GM18951 (cell line): ENCODE data around the gene HS6ST2.

ENCODE experiments used
- POLR2A ChIP-seq: IDR thresholded peaks from 4 replicates; pipeline ENCODE4 v1.6.1; 2011; ENCODE audit warnings: mild to moderate bottlenecking; ENCODE audit not compliant: insufficient read length, insufficient read depth; ENCODE audit errors: extremely low read depth
- in situ Hi-C: fragments of 300-500 bp; cut with MboI; formaldehyde crosslinking; loops from one replicate; pipeline ENCODE4 v1.12.0; 2022; ENCODE audit warnings: low sequenced_read_pairs, mixed read lengths, inconsistent platforms; ENCODE audit not compliant: unreplicated experiment

The HS6ST2 gene

DNA sequence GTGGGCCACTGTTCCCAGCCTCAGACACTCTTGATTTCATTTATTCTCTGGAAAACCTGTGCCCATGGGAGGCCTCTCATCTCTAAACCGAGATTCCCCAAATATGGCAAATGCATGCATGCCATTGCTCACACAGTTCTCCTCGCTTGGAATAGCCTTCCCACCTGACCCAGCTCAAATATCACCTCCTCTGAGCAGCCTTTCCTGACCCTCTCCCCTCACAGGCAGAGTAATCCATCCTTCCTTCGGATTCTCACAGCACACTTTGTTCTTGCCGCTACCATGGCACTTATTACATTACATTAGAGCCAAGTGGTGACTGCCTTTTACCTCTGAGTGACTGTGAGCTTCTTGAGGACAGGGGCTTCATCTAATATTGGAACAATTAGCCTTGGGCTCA, 209.5 kb downstream of the HS6ST2 start:
- TF ChIP-seq POLR2A: no peak
- in situ Hi-C loops: no loop called here

DNA sequence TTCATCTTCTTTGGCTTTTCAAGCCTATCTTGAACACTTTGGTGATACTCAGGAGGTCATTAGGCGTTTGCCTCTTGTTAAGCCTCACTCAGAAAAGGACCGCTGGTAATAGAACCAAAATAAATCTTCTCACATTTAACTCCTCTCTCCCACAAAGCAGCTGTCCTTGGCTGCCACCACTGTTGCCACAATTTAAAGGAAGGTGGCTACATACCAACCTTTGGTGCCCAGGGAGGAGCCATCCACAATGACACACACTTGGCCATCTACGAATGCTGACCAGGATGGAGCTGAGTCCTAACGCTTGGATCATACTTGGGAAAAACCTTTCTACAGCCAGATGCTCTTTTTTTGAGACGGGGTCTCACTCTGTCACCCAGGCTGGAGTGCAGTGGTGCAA, 210.2 kb downstream of the HS6ST2 start:
- no peak for TF ChIP-seq POLR2A
- in situ Hi-C loops: no loop called here

DNA sequence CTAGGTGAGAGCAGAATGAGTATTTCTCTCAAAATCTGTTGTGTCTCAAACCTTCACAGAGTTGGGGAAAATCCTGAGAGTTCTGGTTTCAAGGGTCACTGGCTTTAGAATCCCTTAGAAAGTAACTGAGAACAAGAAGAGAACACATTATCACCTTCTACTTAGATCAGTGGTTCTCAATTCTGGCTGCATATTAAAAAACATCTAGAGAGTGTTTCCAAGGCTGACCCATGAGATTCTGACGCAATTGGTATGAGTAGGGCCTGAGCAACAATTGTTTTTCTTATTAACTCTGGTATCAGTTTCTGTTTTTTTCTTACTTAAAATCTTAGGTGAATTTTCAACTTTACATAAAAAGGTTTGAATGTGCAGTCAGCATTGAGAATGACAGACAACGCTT, 212.8 kb downstream of the HS6ST2 start:
- TF ChIP-seq POLR2A: no peak
- in situ Hi-C loops: no loop called here

DNA sequence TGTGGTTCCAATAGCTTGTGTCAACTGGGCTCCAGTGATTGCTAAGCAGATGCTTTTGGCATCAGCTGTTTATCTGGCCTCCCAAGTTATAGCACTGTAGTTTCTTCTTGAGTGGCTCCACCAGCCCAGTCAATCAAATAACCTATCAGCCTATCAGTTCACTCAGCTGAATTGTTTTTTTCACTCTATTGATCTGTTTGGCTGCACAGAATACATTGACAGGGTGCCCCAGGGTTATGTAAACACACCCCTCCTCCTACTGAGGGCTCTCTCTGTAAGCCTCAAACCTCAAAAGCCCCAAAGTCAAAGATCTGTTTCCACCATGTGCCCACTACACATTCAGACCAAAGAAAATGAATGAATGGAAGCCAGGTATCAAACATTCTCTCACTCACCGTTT, 214.0 kb downstream of the HS6ST2 start:
- in situ Hi-C loops: no loop called here
- no peak for TF ChIP-seq POLR2A

DNA sequence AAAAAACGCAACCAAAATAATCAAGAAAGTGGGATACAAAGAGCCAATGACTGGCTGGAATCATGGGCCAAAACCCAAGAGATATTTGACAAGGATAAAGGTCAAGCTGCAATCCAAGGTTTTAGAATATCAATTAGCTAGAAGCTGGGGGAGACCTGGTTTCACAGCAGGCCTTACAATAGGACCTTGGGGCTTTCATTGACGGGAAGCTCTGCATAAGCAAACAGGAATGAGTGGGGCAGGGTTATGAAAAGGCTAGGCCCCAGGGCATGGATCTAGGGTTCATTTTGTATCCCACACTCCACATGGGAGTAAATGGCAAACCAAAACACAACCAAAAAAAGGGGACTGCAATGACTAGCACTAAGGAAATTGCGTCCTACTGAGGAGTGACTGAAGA, 215.3 kb downstream of the HS6ST2 start:
- TF ChIP-seq POLR2A: no peak
- in situ Hi-C loops: no loop called here

DNA sequence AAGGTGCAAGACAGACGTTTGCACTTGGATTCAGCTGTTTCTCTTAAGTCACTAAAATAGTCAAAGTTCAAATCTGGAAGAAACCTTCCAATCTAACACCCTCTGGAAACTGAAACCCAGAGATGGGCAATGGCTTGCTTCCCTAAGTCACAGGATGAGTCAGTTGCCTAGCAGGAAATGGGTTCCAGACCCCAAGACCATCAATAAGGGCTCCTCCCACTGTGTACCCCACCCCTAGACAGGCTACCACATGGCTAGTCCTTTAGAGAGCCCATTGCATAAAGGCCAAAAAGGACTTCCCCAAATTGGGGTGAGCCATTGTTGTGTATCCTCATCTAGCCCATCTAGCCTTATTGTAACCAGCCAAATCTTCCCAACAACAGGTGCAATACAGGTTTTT, 216.2 kb downstream of the HS6ST2 start:
- TF ChIP-seq POLR2A: no peak
- in situ Hi-C loops: no loop called here

DNA sequence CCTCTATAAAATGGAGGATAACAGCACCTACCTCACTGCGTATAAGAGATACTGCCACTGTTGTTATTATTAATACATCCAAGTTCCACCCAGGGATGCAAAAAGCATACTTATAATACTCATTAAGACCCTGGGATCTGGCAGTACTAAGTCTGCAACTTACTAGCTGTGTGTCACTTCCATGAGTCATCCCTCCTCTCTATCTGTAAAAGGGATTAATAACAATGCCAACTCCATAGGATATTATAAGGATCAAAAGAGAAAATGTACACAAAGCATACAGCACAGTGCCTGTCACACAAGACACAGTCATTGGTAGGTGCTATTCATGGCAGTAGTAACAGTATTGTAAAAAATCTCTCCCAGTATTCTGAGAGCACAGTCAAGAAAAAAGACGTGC, 216.7 kb downstream of the HS6ST2 start:
- in situ Hi-C loops: no loop called here
- TF ChIP-seq POLR2A: no peak

DNA sequence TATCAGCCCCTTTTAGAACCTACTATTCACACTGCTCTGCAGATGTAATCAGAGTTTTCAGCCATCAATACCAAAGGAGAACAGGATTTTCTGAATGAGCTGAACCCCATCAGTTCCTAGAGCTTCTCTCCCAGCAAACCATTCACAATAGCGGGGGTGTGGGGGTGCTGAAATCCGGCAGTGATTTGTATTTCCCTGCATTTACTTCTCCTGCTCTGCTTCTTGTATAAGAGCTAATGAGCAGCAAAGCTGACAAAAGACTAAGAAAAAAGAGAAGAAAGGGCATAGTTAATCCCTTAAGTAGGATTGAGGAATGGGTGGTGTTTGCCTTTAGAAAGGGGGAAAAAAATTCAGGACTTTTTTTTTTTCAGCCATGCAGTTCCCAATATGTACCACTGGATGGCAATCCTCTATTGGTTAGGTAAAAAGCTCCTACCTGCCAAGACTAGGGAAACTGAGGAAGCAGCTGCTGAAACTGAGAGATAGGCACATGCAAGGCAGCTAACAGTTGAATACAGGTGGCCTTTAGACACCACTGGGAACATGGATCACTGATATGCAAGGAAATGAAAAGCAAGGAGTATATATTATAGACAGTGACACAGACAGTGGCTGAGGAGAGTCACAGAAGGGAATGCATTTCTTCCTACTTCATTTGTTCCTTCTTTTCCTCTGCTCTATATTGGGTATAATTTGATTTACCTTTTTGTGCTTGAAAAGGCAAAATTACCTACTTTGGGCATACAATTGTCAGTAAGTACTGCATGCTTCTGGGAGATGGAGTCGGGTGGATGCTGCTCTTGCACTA, 217.9 kb downstream of the HS6ST2 start:
- in situ Hi-C loops: no loop called here
- no peak for TF ChIP-seq POLR2A

DNA sequence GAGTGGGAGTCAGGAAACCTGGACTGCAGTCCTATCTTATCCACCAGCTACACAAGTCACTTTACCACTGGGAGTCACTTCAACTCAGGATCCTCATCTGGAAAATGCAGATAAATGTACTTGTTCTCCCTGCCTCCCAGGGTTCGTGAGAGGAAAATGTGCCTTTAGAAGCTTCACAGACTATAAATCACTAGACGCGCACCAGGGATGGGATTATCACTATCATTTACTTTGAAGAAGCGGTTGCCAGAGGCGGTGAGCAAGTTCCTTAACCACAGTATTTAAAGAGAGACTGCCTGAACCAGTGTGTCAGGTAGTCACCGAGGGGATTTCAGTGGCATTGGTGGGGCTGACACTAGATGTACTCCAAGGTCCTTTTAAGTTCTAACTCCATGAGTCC, 219.5 kb downstream of the HS6ST2 start:
- in situ Hi-C loops: no loop called here

DNA sequence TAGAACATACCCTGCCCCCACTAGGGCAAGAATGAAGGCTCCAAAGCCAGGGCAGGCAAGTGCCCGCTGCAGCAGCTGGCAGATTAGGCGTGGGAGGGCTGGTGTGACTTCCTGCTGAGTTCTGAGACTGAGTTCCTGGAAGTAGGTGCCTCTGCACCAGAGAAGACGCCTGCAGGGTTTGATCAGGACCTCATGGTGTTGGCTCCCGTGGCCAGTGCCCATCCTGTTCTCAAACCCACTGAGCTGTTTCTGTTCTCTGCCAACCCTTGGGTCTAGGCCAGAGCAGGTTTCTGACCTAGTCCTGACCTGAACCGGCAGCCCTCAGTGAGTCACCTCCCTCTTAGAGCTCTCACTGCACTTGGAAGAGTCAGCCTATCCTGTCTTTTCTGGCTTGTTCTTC, 220.7 kb downstream of the HS6ST2 start:
- in situ Hi-C loops: no loop called here
- TF ChIP-seq POLR2A: no peak

More for the DNA sequence above, 219.5 kb downstream of the HS6ST2 start:
- no peak for TF ChIP-seq POLR2A

DNA sequence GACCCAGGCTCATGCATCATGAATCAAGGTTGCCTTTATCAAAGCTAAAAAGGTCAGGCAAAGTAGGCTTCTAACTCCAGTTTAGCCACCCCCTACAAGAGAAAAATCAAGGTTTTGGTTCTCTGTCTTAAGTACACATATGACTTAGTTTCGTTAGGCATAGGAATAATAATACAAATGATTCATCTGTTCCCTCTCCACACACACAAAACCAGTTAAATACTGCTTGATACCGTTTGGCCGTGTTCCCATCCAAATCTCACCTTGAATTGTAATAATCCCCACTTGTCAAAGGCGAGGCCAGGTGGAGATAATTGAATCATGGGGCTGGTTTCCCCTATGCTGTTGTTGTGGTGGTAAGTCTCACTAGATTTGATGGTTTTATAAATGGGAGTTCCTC, 226.2 kb downstream of the HS6ST2 start:
- in situ Hi-C loops: no loop called here
- TF ChIP-seq POLR2A: no peak

DNA sequence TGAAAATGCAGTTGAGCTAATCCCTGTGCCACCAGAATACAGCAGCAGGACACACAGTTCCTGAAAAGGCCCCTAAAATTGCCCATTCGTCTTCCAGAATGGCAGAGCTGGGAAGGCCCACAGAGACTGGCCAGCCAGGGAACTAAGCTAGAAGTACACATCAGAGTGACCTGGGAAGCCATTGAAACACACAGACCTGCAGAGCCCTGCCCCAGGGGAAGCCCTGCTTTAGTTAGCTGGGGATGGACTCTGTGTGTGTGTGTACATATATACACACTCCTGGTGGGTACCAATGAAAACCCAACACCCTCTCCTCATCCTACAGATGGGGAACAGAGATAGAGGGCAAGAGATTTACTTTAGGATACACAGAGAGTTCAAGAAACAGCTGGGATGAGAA, 227.7 kb downstream of the HS6ST2 start:
- no peak for TF ChIP-seq POLR2A
- in situ Hi-C loops: no loop called here

DNA sequence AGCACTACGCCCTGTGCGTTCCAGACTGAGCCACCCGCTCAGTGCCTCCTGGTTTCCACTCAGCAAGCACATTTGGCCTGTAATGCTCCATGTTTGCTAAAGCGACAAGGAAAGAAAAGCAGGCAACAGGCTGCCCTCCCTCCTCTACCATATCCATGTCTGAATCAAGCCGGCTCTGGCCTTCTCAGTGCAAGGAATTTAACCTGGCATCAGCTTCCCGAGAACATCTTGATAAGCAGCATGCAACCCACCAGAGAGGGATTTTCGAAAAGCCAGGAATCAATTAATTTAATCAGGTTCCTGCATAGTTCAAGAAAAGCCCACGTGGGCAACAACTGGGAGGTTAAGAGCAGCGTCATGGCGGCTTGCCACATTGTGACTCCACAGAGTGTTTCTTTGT, 228.2 kb downstream of the HS6ST2 start:
- in situ Hi-C loops: no loop called here
- TF ChIP-seq POLR2A: no peak

DNA sequence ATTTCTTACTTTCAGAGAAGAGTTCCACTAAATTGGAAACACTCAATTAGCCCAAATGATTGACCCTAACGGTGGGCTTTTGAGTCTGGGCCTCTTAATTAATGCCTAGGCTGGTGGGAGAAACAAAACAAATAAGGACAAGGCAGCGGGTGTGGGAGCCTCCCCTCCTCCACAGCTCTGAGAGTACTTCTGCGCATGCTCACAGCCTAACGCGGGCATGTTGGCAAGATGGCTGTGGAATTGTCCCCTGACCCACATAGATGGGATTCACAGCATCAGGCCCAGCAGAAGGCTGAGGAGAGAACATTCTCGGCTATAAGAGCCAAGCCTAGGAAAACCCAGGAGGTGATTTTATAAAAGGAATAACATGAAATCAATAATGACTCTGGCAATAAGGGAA, 230.1 kb downstream of the HS6ST2 start:
- in situ Hi-C loops: no loop called here
- no peak for TF ChIP-seq POLR2A
